Hindlimb muscle (tissue), 1 donor: Measurements from ENCODE around the gene LGR6. TPM values are rescaled to one million over a fixed set of nuclear protein-coding genes. Genes with fewer than 3 reads are reported as not detected.

Source experiments
- DNase-seq: peaks from one replicate; pipeline ENCODE4 v3.0.0-alpha.2; 2013
- polyA plus RNA-seq: library from polyadenylated mRNA; unstranded; fragments of 120-200 nt; gene quantifications from one replicate; pipeline ENCODE4 v1.2.1, GENCODE V29; 2013; ENCODE audit not compliant: insufficient read length

LGR6 gene
- polyA plus RNA-seq, 1 donor = 0.34 TPM

DNA sequence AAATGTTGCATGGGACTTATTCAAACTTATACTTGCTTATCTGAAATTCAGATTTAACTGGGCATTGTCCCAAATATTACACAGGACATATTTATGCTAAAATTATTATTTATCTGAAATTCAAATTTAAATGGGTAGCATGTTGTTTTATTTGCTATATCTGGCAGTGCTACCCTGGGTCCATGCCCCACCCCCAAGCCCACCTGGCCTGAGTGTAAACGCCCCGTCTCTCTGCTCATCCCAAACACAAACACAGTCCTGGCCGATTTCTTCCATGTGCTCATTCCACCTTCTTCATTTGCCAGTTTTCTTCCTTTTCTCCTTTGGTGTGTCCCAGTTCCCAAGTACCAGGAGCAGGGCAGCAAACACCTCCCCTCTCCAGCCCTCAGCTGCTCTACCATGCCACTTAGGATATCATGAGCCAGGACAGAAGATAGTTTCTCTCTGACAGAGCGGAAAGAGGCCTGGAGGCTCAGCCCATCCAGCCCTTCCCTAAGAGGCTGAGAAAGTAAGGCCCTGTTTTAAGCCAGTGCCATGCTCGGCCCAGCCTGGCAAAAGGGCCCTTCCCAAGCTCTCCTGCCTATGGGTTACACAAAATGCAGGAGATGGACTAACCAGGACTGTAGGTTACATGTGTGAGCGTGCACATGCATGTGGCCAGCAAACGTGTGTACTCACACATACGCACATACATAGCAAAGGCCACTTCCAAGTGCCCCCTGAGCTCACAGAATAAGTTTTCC, 78.7 kb downstream of the LGR6 start:
- no peak for DNase-seq

DNA sequence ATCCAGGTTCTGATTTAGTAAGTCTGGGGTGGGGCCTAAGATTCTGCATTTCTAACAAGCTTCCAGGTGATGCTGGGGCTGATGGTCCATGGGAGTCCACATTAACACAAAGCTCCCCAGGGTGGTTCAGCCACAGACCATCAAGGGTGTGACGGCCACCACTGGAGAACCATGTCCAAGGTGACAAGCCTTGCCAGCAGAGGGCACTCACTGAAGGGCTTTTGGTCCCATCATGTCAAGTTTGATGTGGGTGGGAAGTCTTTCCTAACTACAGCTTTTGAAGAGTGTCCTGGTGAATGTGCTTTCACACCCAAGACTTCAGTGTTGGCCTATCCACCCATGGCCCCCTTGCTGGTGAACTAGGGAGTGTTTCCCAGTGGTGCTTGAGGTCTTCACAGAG, 81.0 kb downstream of the LGR6 start:
- DNase-seq = no peak

DNA sequence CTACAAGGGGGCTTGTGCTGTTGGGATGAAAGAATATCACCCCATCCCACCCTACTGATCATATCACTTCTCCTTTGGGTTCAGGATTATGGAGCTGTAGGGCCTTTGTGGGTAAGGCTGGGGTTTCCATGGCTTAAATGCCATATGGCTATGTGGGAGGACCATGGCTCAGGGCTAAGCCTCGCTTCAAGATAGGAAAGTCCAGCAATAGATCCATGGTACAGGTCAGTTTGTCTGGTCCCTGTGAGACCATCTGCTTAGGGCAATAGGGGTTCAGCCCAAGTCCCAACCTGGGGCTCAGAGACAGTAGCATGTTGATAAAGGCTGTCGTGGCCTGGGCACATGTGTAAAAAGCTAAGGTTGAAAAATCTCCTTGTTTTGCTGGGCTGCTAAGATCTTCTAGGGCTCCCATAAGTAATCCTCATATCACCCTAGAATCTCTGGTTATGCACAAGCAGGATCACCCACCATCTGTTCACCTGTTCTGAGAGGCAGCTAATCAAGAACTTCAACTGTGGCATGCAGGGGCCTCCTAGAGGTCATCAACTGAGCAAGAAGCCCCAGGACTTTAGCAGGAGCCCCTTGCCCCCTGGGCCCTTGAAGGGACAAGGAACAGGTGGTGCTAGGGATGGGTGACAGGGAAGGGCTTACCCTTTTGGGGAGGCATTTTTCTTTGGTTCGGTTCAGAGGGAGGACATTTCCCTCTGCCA, 81.6 kb downstream of the LGR6 start:
- DNase-seq = no peak

DNA sequence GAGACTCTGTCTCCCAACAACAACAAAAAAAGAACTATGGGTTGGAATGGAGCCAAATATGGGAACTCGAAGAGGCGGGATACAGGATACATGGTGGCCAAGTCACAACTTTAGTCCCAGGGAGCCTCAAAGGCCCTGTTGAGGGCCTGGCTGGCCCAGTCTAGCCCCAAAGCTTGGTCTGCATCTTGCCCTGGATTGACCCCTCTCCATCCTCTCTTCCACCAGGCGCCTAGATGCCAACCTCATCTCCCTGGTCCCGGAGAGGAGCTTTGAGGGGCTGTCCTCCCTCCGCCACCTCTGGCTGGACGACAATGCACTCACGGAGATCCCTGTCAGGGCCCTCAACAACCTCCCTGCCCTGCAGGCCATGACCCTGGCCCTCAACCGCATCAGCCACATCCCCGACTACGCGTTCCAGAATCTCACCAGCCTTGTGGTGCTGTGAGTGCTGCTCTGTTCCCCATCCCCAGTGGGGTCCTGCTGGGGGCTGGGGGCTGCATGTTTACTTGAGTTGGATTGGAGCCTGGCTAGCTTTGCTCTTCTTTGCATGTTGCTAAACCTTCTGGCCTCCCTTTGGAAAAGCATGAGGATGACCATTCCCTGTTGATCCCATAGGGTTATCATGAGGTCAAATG, 82.6 kb downstream of the LGR6 start:
- no peak for DNase-seq

DNA sequence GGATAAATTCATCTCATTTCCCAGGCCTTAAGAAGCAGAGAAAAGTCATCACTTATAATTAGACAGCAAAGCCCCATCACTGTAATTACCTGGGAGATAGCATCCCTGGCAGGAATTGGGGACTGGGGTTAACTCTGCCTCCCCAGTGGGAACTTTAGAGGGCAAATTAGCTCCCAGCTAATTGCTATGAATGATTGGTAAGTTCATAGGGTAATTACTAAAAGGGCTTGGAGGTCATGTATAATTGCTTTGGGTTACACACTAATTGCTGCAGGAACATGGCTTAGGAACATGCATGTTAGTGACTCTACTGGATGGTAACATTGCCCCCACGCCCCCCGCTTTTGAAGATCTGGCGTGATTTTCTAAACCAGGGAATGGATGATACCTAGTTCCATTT, 83.3 kb downstream of the LGR6 start:
- DNase-seq = no peak

DNA sequence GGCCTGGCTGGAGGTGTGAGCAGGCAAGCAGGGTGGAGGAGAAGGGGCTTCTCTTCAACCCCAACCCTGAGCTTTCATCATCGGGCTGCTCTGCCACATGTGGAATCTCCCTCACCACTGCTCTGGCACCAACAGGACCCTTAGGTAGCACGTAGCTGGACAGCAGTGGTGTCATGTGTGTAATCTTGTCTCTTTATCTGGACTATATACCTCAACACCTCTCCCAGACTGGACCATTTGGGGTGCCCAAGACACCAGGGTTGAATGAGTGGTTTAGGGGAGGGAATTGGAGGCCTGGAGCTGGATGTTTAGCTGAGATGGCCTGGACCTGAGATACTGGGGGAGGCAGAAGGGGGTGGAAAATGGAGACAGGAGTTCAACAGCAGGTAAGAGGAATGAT, 85.2 kb downstream of the LGR6 start:
- DNase-seq = no peak

DNA sequence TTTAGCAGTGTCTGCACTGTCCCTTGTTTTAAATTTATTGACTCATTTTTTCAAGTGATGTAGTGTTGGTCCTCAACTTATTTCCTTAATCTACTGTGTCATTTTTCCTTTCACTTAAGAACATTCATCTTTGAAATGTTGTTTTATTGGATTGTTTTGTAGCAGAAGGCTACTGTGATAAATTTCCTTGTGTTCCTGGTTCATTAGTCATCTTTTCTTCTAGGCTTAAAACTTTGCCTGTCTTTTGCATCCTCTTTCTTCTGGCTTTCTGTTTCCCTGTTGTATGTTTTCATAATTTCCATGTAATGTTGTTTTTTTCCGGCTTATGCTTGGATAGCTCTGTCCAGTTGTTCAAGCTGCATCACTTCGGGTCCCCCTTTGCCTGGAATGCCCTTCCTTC, 86.2 kb downstream of the LGR6 start:
- DNase-seq = no peak

DNA sequence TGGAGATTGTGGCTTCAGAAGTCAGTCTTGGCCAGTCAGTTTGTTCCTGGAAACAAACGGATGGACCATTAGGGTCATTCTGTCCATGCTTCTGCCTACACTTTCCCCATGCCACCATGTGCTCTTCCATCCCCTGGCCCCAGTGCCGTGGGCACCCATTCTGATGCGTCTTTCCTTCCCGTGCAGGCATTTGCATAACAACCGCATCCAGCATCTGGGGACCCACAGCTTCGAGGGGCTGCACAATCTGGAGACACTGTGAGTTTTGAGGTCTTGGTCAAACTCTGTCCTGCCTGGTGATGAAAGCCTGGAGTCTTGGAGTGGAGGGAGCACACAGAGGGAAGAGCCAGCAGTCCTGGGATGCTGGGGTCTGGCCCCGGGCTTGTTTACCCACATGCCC, 87.0 kb downstream of the LGR6 start:
- DNase-seq = no peak

DNA sequence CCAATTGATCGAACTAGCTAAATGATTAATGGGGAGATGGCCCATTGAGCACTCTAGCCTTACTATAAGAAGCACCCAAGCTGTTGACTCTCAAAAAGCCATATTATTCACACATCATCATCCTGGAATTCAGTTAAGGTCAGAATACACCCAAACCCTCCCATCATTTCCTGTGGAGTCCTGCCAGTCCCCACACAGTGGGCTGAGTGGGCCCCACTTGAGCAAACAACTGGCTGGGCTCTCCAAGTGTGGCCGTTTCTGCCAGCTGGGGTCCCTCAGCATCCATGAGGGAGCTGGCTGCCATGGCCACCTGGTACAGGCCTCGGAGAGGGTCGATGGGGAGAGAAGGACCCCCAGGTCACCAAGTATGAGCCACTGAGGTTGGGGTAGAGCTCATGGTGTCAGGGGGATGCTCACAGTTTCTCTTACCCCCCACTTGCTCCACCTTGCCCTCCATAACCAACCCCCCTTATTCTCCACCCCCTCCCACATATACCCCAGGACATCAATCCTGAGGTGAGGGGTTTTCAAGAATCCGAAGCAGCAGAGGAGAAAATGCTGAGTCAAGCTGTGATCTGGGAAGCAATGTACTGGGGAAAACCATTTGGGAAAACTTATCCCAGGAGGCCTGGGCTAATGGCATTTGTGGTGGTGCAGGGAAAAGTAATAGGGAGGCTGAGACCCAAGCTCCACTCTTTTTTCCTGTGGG, 87.9 kb downstream of the LGR6 start:
- DNase-seq = no peak

DNA sequence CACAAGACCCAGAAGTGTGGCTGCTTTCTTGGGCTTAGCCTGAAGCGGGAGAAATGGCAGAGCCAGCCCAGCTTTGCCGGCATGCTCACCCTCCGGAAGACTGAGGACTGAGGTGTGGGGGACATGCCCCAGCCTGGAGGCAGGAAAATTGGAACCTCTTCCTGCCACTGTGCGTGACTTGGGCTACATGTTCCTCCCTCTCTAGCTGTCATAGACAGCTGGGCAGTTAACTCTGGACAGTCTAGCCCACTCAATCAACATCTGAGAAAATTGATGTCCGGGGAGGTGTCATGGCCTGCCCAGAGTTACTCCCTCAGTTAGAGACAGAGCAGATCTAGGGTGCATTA, 88.4 kb downstream of the LGR6 start:
- DNase-seq = no peak

DNA sequence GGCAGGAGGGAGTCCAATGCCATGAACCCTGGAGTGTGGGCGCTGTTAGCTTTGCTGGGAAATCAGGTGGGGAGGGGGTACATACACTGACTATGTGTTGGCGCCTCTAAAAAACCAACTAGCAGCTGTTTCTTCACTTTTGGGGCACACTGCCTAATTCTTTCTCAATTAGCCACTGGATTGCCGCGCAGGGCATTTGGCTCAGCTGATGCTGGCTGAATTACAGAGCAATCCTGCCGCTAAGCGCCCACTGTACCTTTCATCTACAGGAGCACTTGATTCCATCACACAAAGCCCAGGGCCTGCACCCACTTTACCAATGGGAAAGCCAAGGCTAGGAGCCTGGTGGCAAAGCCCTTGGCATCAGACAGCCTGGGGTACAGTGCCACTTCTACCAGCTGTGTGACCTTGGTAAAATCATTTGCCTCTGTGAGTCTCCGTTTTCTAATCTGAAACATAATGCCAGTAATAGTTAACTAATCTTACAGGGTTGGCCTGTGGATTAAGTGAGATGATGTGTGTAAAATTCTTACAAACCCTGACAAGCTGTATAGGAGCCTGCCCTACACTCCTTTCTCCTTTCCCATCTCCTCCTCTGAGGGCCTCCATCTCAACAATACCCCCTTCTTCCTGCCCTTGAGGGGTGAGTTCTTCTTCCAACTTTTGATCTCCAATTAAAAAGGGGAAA, 89.1 kb downstream of the LGR6 start:
- DNase-seq = no peak

DNA sequence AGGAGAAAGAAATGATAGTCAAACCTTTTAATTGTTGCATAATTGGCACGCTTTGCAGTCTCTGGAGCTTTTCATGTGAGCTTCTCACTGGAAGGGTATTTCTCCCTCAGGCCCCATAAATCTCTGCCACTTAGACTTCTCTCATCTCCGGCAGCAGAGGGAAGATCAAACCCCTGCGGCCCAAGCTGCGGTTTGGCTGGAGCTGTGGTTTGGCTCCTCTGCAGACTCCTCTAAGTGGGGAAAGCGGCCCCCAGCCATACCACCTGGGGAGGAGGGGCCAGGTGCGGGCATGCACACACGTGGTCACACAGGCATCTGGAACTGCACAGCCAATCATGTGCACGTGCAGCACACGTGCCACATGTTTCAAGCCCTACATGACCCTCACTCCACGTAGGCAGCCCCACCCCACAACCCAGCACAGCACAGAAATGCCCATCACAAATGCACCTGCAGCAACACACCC, 89.8 kb downstream of the LGR6 start:
- no peak for DNase-seq

DNA sequence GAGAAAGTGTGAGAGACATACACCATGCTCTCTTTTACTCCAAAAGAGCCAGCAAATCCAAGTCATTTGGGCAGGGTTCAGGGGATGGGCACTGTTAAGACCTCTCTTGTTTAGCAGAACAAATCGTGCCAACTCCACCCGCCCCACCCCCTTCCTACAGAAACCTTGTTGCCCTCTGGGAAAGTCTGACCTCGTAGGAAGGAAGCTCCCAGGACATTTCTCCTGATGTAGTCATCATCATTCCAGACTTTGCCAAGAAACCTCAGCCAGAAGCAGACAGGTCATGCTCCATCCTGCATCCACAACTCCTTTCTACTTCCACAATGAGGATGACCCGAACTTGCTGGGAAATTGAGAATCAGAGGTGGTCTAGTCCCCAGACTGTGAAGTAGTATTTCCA, 90.4 kb downstream of the LGR6 start:
- no peak for DNase-seq

DNA sequence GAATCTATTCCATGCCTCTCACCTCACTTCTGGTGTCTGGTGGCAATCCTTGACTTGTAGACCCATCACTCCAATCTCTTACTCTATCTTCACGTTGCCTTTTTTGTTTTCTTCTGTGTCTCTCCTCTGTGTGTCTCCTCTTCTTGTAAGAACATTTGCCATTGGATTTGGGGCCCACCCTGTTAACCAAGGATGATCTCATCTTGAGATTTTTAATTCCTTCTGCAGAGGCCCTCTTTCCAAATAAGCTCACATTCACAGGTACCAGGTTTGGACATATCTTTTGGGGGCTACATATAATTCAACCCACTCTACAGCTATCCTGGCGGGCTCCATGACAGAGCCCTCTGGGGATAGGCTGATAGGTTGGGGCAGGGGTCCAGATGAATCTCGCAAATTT, 92.3 kb downstream of the LGR6 start:
- no peak for DNase-seq

DNA sequence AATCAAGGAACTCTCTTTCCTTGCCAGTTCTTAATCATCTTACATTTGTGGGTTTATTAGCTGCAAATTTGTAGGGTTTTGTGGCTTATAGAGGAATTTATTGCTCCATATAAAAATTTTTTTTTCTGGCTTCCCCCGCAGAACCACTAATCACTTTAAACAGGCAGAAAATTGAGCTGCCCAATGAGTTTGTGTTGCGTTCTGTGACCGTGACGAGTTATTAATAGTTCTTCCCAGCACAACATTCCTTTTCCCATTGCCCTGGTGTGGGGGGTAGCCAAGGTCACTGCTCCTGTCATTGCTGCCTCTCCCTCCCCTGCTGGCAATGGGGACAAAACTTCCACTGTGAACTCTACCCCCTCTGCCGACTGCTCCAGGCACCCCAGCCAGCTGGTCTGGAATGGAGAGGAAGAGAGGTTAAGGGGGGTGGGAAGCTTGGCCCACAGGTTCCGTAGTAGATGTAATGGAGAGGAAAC, 93.1 kb downstream of the LGR6 start:
- no peak for DNase-seq

DNA sequence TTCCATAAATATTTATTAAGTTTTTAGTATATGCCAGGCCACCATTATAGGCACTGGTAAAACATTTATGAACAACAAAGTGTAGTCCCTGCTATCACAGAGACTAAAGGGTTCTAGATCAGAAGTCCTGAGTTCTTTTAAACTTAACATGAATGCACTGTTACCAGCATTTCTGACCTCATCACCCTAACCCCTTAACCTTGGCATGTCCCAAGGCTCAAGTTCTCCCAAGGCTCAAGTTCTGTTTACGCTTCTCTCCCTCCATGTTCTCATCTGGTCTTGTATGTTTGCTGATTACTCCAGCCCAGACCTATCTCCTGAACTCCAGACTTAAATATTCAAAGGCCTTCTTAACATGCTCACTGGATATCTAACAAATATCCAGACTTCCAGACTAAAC, 93.6 kb downstream of the LGR6 start:
- no peak for DNase-seq

DNA sequence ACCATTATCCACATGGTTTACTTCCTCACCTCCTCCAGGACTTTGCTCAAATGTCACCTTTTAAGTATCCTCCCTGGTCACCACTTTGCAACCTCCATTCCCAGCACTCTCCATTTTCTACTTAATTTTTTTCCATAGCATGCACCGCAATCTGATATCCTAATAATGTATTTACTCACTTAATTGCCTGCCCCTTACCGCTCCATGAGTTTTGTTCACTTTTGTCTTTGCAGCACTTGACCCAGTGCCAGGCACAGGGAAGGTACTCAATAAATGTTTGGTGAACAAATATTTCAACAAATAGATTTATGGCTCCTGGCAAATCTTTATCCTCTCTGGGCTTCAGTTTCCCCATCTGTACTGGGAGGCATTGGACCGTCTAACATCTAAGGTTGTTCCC, 94.6 kb downstream of the LGR6 start:
- DNase-seq = no peak

DNA sequence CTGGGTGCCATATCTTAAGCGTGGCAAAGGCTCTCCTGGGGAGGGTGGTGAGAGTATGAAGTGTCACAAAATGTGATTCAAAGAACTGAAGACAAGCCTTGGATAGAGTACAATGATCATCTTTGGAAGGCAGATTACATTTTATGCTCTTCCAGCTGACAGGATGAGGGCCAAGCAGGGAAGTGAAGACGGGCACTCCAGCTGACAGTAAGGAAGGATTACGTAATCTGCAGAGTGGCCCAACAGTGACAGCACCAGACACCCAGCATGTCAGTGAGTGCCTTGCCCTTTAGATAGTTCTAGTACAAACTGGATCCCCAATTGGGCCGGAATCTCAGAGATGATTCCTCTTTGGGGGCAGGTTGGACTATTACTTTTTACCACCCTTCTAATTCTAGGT, 95.4 kb downstream of the LGR6 start:
- no peak for DNase-seq

DNA sequence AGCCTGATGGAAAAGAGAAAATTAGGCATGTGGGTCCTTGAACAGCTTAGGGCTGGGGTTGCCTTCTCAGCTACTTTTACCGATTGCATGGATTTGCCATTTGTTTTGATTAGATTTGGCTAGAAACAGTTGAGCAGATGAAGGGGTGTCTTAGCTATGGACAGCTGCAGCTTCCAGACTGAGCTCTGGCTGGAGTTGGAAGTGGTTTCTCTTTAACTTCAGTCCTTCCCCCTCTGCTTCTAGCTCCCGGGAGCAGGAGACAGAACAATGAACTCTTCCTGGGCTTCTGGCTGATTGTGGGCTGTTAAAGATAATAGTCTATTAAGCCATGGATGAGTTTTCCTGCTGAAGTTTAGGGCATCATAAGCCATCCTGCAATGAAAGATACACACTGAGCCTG, 97.4 kb downstream of the LGR6 start:
- no peak for DNase-seq

DNA sequence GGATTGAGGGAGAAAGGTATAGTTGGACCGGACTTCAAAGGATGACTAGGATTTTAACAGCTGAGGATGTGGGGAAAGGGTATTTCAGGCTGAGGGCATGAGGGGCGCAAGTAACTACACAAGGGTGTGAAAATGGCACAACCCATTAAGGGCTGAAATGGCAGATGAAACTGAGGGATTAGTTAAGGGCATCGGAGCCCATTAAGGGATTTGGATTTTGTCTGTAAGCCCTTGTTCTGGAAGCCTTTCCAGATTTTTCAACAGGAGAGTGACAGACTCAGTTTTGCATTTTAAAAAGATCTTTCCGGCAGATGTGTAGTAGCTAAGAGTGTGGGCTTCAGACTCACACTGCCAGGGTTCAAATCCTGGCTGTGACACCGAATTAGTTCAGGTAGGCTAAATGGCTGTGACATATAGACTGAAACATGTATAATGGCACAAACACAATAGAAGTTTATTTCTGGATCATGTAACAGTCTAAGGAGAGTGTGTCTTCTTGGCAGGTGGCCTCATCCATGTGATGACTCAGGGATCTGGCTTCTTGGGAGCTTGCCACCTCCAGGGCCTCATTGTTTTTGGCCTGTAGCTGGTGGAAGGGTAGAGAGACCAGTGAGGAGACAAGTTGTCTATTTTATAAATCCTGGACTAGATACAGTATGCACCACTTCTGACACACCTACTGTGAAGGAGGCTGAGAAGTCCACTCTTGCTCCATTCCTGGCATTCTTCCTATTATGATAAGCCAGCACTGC, 98.5 kb downstream of the LGR6 start:
- no peak for DNase-seq

DNA sequence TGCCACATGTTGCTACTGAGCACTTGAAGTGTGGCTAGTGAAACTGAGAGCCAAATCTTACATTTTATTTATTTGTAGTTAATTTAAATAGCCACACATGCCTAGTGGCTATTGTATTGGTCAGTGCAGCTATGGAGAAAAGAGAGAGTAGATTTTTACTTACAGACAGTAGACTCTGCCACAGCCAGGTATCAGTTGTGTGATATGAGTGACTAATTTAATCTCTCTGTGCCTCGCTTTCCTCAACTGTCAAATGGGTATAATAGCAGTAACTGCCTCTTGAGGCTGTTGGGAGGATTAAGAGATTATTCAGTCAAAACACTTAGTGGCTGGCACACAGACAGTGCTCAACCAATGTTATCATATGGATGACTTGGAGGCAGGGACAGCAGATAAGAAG, 99.2 kb downstream of the LGR6 start:
- no peak for DNase-seq

DNA sequence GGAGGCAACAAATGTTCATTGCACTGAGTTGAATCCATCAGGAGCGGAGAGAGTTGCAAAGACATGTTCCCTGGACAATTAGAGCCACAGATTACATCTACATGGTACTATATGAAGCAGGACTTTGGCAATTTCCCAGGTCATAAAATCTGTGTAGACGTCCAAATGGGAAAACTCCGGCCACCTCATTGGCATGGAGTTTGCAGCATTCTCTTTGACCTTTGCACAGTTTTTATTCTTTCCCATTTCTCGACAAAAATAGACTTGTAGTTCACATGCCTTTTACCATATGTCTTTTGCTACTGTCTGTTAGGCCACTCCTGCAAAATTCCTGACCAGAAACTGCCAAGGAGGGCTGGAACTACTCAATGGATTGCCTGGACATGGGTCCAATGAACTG, 100.0 kb downstream of the LGR6 start:
- DNase-seq = no peak
